HG03457 (cell line): ENCODE measurements around the gene IMMT.
"Not testable (repeated sequence)": the region's sequence is repeated elsewhere in the genome, so short reads cannot be mapped to it uniquely, and the experiment has no call there.

Experiments used
- ATAC-seq: cut with Tn5 transposase; IDR thresholded peaks from one replicate; pipeline ENCODE4 v1.9.1; 2021; ENCODE audit warnings: moderate number of reproducible peaks; ENCODE audit not compliant: unreplicated experiment

Gene IMMT

DNA sequence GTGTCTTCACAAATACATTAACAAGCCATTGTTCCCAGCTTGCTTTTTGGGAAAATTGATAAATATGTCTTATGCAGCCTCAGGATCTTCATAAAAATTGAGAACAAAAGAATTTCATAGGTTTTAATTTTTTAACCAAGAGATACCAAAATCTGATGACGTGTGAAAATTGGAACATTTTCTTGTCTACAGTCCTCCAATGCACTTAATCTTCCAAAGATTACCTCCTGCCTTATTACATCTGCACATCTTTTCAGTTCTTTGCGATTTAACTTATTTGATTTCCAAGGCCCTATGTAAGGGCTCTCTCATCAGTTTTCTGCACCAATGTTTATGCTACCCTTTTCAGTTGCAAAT, 7.1 kb upstream of the IMMT start:
- no peak for ATAC-seq

DNA sequence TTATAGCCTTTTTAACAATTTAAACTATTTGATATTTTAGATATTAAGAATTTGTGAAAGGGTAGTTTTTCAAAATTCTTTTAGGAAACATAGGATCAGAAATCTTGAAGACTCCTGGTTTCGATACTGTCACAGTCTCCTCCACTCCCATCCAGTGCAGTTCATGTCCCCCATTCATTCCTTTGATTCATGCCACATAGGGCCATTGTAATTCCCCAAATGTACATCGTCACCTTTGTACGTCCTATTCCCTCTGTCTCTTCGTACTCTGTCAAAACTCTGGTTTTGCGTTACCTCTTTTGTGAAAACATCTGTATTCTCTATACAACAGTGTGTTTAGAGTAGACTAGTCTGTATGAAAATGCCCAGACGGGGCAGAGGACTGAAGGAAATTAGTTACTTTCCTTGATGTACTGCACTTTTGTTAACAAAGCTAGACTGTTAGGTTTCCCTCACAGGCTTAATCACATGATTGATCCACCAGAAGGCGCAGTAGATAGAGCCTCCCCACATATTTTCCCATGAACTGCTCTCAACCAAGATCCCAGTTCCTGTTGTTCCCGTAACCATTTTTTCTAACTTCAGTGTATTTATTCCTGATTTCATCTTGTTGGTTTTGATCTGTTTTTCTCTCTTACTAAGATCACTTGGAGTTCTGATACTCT, 6.5 kb upstream of the IMMT start:
- ATAC-seq: no peak

DNA sequence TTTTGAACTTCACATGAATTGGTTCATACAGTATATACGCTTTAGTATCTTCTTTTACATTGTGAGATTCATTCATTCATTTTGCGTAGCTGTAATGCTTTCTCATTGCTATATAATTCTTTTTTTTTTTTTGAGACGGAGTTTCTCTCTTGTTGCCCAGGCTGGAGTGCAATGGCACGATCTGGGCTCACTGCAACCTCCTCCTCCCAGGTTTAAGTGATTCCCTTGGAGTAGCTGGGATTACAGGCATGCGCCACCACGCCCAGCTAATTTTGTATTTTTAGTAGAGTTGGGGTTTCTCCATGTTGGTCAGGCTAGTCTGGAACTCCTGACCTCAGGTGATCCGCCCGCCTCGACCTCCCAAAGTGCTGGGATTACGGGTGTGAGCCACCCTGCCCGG, 5.3 kb upstream of the IMMT start:
- not testable (repeated sequence) for ATAC-seq

DNA sequence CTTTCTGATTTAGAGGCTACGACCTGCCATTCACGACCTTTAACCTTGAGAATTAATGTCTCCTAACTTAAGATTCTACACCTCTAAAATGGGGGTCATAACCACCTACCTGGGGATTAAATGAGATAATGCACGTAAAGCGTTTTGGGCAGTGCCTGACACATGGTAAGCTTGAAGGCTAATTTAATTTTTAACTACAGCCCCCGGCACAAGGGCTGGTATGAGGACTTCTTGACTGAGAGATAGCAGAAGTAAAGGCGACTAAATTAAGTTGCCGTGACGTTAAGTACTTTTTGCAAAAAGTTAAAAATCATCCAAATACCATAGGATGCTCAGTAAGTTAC, 4.5 kb upstream of the IMMT start:
- no peak for ATAC-seq

DNA sequence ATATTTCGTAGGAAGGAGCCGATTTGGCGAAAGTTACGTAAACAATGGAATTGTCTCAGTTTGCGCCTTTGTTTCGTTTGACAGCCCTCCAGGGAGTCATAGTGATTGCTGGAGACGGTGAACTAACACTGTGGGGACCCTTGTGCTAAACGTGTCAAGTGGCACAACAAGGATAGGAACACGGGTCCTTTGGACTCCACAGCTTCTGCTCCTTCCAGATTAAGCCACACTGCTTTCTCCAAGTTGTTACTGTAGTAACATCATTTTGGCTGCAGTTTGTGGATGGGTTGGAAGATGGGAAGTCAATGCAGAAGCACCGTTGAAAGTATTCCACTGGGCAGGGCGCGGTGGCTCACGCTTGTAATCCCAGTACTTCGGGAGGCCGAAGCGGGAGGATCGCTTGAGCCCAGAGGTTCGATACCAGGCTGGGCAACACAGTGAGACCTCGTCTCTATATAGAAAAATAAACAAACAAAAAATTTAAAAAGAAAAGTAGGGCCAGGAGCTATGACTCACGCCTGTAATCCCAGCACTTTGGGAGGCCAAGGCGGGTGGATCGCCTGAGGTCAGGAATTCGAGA, 636 bp upstream of the IMMT start:
- ATAC-seq: no peak

DNA sequence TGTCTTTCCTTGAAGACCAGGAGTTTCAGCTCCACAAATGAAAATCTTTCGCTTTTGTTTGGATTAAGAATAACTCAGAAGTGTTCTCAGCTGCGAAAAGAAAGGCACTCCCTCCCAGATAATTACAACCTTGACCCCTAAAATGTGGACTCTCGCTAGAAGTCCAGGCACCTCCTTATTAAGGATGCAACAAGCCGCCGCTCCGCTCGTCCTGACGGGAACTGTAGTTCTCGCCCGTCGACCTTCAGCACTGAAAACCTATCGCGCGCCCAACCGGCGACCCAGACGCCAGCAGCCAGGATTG, 559 bp downstream of the IMMT start:
- no peak for ATAC-seq

DNA sequence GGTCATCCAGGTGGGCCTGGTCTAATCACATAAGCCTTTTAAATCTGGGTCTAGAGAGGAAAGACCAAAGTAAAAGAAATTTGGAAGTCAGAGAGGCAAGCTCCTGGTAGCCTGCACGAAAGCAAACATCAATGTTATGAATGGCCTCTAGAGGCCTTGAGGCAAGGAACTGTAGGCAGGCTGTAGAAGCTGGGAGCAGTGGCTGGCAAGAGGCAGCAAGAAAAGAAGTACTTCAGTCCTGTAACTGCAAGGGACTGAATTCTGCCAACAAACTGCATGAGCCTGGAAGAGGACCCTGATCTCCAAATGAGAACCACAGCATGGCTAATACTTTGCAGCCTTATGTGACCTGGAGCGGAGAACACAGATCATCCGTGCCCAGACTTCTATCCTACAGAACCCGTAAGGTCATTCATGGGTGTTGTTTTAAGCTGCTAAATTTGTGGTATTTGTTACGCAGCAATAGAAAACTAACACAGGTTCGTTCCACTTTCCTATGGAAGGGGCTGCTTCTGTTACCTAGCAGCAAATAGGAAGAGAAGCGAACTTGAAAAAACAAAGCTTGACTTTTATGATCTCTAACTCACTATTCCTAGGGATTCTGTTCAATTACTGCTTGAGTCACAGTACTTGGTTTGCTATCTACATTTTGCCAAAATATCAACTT, 1.2 kb downstream of the IMMT start:
- no peak for ATAC-seq

DNA sequence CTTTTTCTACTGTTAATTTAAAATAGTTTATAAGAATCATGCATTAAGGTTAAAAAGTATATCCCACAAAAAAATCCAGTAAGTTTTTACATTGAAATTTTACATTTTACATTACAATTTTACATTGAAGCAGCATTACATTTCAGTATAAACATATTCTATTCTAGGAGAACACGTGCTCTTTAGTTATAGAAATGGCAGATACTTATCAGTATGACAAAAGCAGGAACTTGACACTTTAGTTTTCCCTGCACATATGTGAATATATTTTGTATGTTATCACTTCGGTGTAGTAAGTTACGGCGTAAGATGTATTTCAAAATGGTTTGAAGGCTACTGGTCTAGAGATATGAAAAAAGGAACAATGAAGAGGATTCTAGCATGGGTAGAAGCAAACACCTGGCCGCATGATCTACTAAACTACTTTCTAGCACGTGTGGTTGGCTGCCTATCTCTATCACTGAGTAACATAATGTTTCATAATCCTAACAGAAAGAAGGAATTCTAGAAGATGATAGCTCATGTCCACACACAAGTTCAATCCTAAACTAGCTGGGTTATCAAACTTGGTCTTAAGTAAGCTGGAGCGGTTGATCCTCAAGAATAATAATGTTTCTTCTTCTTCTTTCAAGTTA, 5.4 kb downstream of the IMMT start:
- ATAC-seq: no peak

DNA sequence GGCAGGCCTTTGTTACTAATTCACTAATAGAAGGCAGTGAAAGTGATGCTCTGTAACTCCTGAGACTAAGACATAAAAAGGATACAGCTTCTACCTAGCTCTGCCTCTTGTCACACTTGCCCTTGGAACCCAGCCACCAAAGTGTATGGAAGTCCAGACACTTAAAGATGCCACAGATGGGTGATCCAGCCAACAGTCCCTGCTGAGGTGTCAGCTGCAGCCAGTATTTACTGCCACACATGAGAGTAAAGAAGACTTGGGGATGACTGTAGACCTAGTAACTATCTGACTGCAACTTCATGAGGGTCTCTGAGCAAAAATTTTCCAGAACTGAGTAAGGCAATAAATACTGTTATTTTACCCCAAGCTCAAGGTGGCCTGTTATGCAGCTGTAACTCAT, 8.8 kb downstream of the IMMT start:
- no peak for ATAC-seq

DNA sequence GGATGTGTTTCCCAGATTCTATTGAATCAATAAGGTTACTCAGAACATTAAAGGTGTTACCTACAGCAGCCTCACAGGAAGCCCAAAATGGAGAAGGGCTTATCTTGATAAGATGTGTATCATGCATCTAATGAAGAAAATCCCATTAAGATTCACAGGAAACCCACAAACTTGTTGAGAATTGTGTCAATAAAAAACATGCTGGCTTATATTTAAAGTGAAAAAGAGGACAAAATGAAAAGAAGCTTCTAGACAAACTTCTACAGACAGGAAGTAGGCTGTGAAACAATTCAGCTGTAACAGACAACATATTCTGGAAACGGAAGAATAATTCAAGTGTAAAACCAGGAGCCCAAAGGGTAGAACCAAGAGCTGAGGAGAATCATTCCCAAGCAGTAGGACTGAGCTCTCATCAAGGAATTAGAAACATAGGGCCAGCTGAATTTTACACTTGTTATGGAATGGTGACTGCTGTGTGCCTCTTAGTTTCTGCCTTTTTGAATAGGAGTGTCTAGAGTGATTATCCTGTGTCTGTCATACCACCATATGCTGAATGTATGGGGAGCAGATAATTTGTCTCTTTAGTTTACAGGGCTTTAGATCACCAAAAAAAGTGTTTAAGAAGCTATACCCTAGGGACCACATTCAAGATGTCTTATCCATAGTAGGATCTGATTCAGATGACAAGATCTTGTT, 9.6 kb downstream of the IMMT start:
- ATAC-seq: no peak

DNA sequence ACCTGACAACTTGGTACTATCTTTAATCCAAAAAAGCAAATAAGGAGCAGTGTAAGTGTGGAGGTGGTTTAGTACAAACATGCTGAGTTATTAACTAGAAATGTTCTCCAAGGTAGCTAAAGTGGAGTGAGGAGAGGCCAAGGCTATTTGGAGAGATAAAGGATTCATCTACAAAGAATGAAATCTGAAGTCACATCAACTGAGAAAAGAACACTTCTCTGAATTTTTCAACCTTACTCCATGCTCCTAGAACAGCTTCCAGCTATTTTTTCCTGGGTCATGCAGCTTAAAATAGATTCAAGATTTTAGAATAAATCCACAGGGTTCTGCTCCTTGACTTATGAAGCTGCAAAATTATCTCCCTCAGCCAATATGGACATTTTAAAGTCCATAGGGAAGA, 18.7 kb downstream of the IMMT start:
- ATAC-seq: no peak

DNA sequence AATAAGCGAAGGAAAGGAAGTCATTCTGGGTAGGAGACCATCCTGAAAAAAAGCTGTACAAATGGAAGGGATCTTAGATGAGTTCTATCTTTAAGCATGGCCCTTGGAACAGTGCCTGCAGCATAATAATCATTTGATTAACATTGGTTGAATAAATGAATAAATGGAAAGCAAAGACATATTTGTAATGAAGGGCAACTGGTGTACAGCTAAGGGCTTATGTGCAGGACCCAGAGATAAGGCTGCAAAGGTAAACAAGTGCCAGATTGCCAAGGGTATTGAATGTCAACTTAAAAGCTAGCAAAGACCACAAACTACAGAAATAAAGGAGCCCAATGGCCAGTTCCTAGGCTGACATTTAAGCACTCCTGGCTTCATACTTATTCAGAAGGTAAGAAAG, 19.4 kb downstream of the IMMT start:
- no peak for ATAC-seq

DNA sequence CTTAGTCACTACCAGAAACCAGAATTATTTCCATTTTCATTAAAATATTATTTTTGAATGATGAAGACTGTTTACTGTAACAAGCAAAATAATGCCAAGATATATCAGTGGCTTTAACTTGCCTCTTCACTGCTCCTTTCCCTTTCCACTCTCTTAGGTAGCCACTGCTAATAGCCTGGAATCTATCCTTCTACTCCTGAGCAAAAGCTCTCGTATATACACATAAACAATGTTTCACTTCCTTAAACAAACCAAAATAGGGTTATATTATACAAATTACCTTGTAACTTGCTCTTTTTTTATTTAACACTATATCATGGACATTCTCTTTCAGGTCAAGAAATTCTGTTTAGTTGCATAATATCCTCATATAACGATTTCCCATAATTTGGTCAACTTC, 20.8 kb downstream of the IMMT start:
- no peak for ATAC-seq

DNA sequence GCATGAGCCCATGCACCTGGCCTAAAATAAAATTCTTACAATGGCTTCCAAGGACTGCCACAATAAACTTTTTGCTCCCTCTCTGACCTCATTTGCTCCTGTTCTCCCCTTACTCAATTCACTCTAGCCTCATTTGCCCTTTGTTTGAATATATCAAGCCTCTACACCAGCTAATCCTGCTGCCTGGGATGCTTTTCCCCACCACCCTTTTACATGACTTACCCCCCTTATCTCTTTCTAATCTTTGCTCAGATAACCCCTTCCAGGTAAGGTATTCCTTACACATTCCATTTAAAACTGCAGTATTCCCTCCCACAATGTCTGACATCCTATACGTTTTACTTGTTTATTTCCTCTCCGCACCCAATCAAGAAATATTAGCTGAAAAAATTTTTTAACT, 22.7 kb downstream of the IMMT start:
- no peak for ATAC-seq

DNA sequence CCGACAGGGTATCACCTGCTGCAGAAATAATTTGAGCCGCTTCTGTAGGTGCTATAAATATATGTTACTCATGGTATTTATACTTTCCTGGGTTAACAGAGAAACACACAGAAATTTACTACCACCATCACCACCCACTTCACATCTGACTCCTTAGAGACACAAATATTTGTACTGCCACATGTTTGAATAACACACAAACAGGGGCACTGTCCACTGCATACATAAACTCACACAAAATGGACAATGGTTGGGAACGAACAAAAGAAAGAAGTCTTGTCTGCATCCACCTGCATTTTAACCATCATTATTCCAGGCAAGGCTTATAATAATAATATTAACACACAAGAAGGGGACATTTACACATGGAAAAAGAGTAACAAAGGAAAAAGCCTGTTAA, 24.0 kb downstream of the IMMT start:
- no peak for ATAC-seq

DNA sequence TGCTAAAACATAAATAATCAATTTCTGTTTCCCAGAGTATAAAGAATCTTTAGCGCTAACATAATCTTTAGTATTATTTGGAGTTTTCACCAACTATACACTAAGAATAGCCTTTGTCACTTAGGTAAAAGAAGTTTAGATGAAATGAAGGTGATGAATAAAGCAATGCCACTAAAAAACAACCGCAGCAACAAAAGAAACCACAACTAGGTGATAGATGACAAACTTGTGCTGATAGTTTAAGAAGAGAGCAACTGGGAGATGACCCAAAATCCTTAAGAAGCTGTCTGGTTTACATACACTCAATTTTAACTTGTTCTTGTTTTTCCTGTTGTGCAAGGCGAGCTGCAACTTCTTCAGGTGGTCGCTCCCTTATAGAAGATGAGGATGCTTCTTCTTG, 24.8 kb downstream of the IMMT start:
- no peak for ATAC-seq

DNA sequence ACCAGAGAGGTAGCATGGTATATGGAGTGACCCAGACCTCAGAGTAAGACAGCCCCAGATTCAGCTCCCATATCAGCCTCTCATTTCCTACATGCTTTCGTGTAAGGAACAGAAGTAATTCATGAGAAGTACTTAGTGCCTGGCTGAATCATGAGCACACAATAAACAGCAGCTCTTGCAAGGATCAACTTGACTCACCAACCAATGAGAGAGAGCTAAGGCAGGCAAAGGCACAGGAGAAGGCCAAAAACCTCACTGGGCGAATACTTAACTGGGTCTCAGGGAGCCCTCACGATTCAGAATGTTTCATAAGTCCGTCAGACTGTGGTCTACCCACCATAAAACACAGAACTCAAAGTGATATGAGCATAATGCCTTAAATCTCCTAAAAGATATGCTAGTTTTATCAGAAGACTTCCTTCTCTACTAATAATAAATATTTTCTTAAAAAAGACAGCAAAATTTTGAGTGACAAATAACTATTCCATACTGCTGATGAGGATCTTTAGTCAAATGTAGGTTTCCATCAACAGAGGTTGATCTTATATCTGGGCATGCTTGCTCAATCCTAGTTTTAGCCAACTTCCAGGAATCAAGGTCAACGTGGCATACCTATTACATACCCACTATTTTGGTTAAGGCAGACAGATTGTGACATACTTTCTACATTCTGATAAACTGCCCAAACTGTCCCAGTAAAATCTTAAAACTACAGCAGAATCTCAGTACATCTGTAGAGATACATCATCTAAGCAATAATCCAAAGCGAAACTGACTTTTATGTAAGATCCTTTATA, 34.9 kb downstream of the IMMT start:
- ATAC-seq: no peak

DNA sequence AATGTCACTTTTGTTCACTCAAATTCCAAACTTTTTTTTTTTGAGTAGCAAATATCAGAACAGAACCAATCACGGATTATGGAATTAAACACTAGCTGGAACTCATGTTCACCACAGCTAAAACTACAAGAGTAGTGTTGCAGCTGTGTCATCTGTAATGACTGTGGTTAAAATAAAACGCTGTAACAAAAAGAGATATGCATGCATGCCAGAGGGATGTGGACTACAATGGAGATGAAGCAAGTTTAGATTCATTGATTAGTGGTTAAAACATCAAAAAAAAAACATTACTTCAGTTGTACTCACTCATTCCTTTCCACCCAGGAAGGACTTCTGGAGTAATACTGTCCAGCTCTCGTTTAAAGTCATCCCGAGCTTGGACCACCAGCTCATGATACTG, 37.0 kb downstream of the IMMT start:
- no peak for ATAC-seq

DNA sequence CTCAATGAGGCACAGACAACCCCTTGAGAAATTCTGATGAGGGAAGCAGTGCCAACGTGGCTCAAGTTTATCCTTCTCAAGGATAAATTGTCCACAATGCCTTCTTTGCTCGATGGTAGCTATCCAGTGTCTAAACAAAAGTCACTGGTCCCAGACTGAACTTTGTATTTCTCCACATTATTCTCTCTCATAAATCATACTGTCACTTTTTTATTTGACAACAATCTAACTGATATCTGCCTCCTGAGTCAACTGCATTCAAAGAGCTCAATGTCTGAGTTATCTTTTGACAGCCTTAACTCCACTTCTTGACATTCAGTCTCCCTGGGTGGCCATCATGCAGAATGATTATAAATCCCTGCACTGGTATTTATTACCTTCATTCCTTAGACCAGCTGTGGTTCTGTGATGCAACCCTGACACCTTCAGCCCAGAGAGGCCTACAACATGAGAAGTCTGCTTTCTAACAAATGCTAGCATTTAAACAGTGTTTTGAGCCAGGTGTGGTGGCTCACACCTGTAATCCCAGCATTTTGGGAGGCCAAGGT, 38.2 kb downstream of the IMMT start:
- ATAC-seq: no peak

DNA sequence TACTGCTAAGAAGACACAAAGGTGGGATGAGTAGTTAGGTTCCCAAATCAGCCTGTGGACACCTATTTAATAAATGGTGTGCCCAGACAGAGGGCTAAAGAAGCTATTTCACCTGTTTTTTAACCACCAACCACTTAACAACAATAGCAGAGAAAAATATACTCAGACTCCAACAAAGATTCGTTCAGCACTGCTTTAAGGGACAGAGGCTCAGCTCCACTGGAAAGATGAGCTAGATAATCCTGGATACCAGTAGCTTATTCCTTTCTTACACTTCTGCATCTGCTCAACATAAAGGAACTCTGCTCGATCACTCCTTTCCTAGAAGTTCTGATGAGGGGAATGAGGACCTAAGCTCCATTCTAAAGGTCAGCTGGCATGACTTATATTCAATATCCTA, 44.8 kb downstream of the IMMT start:
- no peak for ATAC-seq

DNA sequence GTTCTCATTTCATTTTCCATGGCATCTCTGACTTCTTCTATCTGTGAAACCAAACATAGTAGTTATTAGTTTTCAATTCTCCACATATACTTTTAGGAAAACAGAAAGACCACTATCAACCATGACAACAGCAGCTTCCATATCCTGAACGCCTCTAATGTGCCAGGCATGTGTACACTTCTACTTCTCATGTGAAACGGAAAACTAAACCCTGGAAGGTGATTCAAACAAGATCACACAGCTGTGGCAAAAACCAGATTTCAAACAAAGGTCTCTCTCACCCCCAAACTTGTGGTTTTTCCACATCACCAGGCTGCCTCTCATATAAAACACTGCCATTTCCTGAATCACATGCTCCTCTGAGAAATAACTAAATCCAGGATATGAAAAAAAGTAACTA, 47.5 kb downstream of the IMMT start:
- no peak for ATAC-seq
